ENCODE results near the gene COL28A1.

DNA sequence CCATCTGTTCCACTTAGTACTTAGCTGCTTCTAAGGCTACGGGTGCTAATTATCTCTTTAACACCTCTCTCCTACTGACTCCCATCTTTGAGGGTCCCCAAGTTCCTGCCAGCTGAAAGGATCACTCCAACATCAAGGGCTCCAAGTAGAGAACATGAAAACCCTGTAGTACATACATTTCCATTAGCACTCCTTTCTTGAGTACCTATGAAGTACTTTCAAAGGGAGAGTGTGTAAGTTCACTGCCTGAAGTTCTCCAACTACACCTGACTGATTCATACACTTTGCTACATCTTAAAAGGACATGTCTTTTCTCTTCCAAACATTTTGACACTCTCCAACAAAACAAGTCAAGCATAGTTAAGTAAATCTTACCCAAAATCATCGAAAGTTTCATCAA is 113.8 kb downstream of the COL28A1 start:
- TF ChIP-seq, protein P1, sequence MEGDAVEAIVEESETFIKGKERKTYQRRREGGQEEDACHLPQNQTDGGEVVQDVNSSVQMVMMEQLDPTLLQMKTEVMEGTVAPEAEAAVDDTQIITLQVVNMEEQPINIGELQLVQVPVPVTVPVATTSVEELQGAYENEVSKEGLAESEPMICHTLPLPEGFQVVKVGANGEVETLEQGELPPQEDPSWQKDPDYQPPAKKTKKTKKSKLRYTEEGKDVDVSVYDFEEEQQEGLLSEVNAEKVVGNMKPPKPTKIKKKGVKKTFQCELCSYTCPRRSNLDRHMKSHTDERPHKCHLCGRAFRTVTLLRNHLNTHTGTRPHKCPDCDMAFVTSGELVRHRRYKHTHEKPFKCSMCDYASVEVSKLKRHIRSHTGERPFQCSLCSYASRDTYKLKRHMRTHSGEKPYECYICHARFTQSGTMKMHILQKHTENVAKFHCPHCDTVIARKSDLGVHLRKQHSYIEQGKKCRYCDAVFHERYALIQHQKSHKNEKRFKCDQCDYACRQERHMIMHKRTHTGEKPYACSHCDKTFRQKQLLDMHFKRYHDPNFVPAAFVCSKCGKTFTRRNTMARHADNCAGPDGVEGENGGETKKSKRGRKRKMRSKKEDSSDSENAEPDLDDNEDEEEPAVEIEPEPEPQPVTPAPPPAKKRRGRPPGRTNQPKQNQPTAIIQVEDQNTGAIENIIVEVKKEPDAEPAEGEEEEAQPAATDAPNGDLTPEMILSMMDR (conservative IDR thresholded peaks at IDR 0.05 in 1 of 2, IDR thresholded peaks at IDR 0.05 in 1 of 2; ENCODE audit: extremely low read depth in 1 of 2, insufficient read depth in 1 of 2, low read depth in 1 of 2, low read length in 2 of 2), result no peak
- no peak for TF ChIP-seq EZH2 (IDR thresholded peaks at IDR 0.05; ENCODE audit: borderline replicate concordance, low read length)
